GM18511 (cell line): ENCODE results near the gene MYO10.

Experiments
- ATAC-seq: cut with Tn5 transposase; IDR thresholded peaks from one replicate; pipeline ENCODE4 v1.9.1; 2021; ENCODE audit warnings: mild to moderate bottlenecking, moderate library complexity; ENCODE audit not compliant: unreplicated experiment

The MYO10 gene

DNA sequence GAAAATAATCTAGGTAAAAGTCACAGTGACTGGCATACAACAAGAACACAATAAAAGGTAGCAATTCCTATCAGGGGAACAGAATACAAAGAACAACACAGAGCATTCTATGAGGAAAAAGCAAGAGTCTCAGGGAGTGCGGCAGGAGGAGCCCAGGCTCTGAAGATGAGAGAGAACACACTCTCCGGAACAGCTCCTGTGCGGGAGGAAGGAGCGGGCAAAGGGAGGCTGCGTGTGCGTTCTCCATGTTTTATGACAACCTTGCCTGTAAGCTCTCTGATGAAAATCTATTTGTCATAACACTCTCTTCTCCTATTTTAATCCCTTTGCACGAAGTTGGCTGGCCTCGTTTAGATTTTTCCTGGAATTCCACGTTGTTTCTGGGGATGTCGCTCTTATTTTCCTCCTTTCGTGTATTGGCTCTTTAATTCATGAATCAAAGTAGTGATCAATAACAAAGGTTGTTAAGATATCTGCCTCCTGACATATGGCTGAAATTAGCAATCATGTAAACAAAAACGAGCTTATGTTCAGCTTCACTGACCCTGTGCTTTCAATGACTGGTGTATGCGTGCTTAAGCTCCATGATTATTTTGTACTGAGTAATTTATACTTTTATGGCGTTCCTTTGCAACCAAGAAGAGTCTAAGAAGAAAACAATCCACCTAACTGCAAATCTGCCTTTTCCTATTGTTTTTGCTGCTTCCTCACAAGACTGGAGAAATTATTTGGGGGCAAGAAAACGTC lies 109.5 kb downstream of the MYO10 start:
- no peak for ATAC-seq

GRCh38 chr5:16819522-16820167 lies 116.4 kb downstream of the MYO10 start:
- ATAC-seq, result no peak

GRCh38 chr5:16815432-16815831 lies 120.7 kb downstream of the MYO10 start:
- no peak for ATAC-seq

- ATAC-seq, result no peak
Observed at GRCh38 chr5:16812911-16813310, 123.2 kb downstream of the MYO10 start.

DNA sequence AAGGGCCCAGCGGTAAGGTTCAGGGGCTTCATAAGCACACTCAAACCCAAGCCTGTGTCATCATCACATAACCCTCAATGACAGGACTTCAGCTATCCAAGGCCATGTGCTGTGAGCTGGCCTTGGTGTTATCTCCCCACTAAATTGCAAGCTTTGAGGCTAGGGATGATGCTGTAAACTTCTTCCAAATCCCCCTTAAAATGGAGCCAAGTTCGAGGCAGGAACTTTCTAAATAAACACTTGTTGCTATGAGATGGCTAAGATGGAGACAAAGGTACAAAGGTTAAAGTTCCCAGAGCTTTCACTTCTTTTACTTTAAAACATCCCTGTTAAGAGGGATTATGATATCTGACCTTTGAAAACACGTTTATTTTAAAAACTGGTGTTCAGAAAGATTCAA lies 123.6 kb downstream of the MYO10 start:
- ATAC-seq, result no peak

GRCh38 chr5:16810208-16810854 lies 125.8 kb downstream of the MYO10 start:
- ATAC-seq, result no peak

DNA sequence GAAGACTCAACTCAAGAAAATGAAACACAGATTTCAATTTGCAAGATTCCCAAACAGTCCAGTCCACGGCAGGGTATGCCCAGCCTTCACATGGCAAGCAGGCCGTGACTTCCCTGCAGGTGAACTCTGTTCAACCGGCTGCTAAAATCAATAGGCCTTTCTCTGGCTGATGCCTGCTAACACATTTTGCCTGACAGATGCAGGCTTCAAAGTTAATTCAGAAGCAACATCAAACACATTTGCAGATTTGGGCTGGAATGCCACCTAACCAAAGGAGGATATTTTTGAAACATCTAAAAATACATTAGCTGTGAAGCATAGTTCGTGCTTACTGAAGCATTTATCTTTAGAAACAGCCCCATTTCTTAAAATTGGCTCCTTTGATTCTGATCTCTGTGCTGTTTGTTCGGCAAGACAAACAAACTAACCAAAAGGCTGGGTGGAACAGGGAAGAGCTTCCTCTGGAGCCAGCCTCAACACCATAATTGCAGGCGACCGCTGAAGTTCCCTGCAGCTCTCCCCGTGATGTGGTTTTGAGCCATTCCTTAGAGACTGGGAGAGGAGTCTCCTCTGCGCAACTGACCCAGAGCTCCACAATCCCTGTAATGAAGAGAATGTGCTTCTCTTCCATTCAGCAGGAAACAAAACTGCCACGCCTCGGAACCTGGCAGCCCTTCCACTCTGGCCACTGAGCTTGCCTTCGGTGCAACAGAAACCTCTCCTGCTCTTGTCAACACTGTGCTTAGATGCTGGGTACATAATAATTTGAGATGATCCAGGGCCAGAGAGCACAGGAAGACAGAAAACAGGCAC lies 126.5 kb downstream of the MYO10 start:
- no peak for ATAC-seq

GRCh38 chr5:16809010-16809394 lies 127.1 kb downstream of the MYO10 start:
- no peak for ATAC-seq

GRCh38 chr5:16808021-16808420 lies 128.1 kb downstream of the MYO10 start:
- no peak for ATAC-seq

DNA sequence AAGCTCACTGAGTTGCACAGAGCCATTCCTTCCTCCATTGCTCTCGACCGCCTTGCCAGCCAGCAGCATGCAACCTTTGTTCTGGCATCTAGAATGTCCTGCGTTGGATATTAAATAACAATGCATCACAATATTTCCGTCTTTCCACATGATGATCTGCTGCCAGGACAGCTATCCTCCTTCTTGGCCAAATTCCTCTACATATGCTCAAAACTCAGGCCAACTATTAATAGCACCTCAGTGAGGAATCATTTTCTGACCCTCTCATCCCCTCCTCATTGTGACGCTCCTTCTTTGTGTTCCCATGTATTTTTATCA lies 128.6 kb downstream of the MYO10 start:
- ATAC-seq, result no peak

DNA sequence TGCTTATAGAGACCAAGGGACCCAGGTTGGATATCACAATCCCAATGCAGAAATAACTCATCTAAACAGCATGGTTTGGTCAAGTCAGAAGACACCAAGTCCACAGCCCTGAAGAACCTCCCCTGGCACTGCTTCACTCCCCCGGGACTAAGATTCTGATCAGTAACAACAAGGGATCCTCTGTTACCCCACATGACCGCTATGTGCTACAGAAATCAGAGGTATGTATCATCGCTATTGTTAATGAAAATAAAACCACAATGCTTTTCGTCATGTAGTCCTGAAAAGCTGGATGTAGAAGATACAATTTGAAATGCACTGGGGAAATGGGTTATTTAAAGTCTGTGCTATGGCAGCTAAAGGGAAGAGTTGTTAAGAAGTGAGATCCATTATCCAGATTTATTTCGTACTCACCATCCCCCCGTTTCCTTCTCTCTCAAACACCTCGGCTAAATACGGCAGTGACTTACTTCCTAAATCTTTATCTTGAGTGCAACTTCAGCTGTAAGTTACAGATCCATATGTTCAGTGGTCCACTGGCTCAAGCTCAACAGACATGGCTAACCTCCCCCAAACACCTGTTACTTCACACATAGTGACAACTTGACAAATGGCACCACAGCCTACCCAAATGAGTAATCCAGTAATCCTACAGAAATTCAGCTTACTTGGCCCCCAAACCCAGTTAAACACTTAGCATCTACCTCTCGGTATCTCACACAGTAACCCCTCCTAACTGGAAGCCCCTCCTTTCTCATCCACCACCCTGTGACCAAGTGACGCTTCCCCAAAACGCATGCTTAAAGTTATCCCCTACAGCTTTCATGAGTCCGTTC lies 129.2 kb downstream of the MYO10 start:
- ATAC-seq, result no peak

- no peak for ATAC-seq
Observed at GRCh38 chr5:16805486-16805885, 130.6 kb downstream of the MYO10 start.

- ATAC-seq, result no peak
Observed at GRCh38 chr5:16803831-16804230, 132.3 kb downstream of the MYO10 start.

DNA sequence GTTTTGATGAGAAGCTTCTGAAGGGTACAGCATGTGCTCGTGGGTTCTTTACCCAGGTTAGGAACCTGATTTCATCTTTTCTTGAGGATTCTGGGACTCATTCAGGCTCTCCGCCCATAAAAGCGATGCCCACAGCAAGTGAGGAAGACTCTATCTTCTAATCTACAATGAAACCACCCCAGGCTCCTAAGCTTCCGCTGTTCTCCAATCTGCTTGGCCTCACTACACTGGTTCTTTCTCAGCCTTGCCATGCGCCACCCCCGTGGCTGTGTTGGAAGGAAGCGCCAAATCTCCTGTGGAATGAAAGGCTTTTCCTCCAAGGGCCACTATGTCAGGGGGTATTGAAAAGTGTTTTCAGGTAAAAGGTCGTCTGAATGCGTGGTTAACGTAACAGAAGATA lies 135.6 kb downstream of the MYO10 start:
- no peak for ATAC-seq

DNA sequence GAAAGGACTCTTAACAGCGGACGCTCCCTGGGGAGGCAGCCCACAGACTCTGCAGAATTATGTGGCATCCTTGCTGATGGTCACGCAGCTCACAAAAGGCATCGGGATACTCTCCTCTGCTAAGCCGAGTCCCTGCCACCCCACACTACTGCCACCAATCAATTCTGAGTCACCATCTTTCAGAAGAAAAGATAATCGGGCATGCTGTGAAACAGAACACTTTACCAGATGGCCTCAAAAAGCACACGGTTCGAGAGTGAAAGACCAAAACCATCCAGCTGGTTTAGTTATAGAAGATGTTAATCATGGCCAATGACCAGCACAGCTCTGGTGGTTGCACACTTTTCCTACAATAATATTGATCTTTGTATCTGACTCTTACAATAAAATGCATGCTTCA lies 136.3 kb downstream of the MYO10 start:
- no peak for ATAC-seq

DNA sequence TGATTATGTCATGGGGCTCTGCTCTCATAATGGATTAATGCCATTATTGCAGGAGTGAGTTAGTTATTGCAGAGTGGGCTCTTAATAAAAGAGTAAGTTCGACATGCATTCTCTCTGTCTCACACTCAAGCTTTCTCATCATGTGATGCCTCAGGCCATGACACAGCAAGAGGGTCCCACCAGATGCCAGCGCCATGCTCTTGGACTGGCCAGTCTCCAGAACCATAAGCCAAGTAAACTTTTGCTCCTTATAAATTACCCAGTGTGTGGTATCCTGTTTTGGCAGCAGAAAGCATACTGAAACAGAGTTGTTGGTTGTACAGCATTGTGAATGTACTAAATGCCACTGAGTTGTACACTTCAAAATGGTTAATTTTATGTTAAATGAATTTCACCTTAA lies 138.1 kb downstream of the MYO10 start:
- no peak for ATAC-seq

DNA sequence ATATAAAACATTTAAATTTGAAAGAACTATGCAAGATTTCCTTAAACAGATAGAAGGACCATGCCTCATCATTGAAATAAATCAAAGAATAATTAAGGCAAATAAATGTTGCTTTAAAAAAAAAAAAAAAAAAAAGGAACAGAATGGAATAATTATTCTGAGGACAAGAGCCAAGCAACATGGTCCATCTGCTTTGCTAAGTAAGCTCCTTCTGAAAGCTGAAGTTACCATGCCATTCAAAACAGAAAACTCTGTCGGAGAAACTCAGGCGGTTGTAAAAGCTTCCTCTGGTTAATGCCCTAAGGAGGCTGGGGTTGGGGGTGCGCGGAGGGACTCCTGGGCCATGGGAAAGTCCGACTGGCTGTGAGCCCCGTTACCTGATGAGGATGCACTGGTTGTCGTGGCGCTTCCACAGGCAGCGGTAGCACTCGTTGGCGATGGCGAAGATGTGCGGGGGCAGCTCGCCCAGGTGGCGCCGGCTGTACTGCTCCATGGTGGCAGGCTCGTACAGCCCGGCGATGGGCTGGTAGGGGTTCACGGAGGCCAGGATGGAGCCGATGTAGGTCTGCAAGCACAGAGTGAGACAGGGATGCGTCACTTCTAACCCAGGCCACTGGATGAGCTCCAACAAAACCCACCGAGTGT lies 141.7 kb downstream of the MYO10 start:
- ATAC-seq, result no peak

- ATAC-seq, result no peak
Observed at GRCh38 chr5:16792598-16793275, 143.4 kb downstream of the MYO10 start.

DNA sequence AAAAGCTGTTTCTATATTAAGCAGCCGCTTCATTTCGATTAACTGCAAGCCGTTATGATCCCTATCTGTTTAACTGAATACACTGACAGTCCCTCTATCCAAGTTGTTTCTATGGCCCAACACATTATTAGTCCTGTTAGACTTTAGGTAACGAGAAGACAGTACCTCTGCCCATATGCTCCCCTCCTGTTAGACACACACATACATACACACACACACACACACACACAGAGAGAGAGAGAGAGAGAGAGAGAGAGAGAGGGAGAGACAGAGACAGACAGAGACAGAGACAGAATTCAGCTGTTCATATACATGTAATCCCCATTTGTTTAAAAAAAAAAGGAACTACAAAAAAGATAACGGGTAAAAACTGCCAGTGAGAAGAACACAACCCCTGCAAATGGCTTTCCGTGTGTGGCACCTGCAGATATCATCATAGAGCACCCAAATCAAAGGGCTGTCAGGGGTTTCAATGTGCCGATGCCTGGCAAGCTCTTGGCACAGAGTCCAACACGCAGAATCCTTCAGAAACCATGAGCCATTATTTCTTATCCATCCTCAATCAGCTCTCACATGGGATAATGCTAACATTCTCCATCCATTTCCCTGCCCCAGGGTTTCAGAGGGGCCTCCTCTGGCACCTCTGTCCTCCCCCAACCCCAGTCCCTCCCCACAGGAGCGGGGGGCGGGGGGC lies 144.0 kb downstream of the MYO10 start:
- no peak for ATAC-seq
